Raji (cell line): ENCODE measurements around the gene PTPRT.

Source experiments
- POLR2A ChIP-seq: IDR thresholded peaks from 2 replicates; pipeline ENCODE4 v1.6.1; 2011; ENCODE audit warnings: low read depth, low read length, control low read depth; ENCODE audit not compliant: insufficient read depth

PTPRT gene

GRCh38 chr20:42258564-42259302 lies 931.0 kb downstream of the PTPRT start:
- no peak for TF ChIP-seq POLR2A

GRCh38 chr20:42255821-42256220 lies 933.9 kb downstream of the PTPRT start:
- no peak for TF ChIP-seq POLR2A

GRCh38 chr20:42254673-42255072 lies 935.0 kb downstream of the PTPRT start:
- TF ChIP-seq POLR2A, result no peak

- TF ChIP-seq POLR2A, result no peak
Measured at GRCh38 chr20:42252116-42252515, 937.6 kb downstream of the PTPRT start.

GRCh38 chr20:42218621-42219374 lies 970.9 kb downstream of the PTPRT start:
- TF ChIP-seq POLR2A, result no peak

GRCh38 chr20:42214074-42214473 lies 975.6 kb downstream of the PTPRT start:
- TF ChIP-seq POLR2A, result no peak

- no peak for TF ChIP-seq POLR2A
Measured at GRCh38 chr20:42212391-42212790, 977.3 kb downstream of the PTPRT start.

GRCh38 chr20:42204109-42204660 lies 985.5 kb downstream of the PTPRT start:
- TF ChIP-seq POLR2A, result no peak

GRCh38 chr20:42197599-42197998 lies 992.1 kb downstream of the PTPRT start:
- TF ChIP-seq POLR2A, result no peak

GRCh38 chr20:42193119-42193518 lies 996.6 kb downstream of the PTPRT start:
- TF ChIP-seq POLR2A, result no peak

- no peak for TF ChIP-seq POLR2A
Measured at GRCh38 chr20:42192321-42192720, 997.4 kb downstream of the PTPRT start.

- no peak for TF ChIP-seq POLR2A
Measured at GRCh38 chr20:42191140-42191860, 998.4 kb downstream of the PTPRT start.

GRCh38 chr20:42190084-42190483 lies 999.6 kb downstream of the PTPRT start:
- no peak for TF ChIP-seq POLR2A

- TF ChIP-seq POLR2A, result no peak
Measured at GRCh38 chr20:42186337-42186736, 1003.4 kb downstream of the PTPRT start.

GRCh38 chr20:42183147-42183546 lies 1006.6 kb downstream of the PTPRT start:
- no peak for TF ChIP-seq POLR2A
